Sigmoid colon (tissue), 4 donors: ENCODE results near the gene BHLHA15.

ENCODE experiments used
- POLR2A ChIP-seq, 2 donors: fragments of 450-650 bp; IDR thresholded peaks; one replicate each; pipeline ENCODE4 v1.6.1; 2016; ENCODE audit warnings: antibody characterized with exemption in 2 of 2, mild to moderate bottlenecking in 2 of 2, moderate library complexity in 2 of 2
- POLR2AphosphoS5 ChIP-seq, 4 donors: sonication (generic); formaldehyde crosslinking; IDR thresholded peaks; one replicate each; pipeline ENCODE4 v1.6.1; 2017; ENCODE audit warnings: antibody characterized with exemption in 4 of 4
- TF ChIP-seq, protein P1 (sequence below), 4 experiments: fragments of 450-650 bp in 3 of 4; fragments of 200-600 bp in 1 of 4; IDR thresholded peaks; one replicate each; pipeline ENCODE4 v1.5.1; 2016 to 2019; ENCODE audit warnings: antibody characterized with exemption in 4 of 4, mild to moderate bottlenecking in 3 of 4, moderate library complexity in 2 of 4

GRCh38 chr7:98210513-98211220, 572 bp upstream of the BHLHA15 start:
- TF ChIP-seq, protein P1, sequence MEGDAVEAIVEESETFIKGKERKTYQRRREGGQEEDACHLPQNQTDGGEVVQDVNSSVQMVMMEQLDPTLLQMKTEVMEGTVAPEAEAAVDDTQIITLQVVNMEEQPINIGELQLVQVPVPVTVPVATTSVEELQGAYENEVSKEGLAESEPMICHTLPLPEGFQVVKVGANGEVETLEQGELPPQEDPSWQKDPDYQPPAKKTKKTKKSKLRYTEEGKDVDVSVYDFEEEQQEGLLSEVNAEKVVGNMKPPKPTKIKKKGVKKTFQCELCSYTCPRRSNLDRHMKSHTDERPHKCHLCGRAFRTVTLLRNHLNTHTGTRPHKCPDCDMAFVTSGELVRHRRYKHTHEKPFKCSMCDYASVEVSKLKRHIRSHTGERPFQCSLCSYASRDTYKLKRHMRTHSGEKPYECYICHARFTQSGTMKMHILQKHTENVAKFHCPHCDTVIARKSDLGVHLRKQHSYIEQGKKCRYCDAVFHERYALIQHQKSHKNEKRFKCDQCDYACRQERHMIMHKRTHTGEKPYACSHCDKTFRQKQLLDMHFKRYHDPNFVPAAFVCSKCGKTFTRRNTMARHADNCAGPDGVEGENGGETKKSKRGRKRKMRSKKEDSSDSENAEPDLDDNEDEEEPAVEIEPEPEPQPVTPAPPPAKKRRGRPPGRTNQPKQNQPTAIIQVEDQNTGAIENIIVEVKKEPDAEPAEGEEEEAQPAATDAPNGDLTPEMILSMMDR (IDR thresholded peaks at IDR 0.05), result no peak
- TF ChIP-seq POLR2AphosphoS5 (IDR thresholded peaks at IDR 0.05), result no peak
- no peak for TF ChIP-seq POLR2A (IDR thresholded peaks at IDR 0.05)
